H1 (cell line): ENCODE data around the gene DDX43.

Source experiments
- BACH1 ChIP-seq: IDR thresholded peaks from 2 replicates; pipeline ENCODE4 v1.6.1; 2012; ENCODE audit warnings: low read length, improper control_type of control experiment
- CREB1 ChIP-seq: IDR thresholded peaks from 2 replicates; pipeline ENCODE4 v1.6.1; 2012; ENCODE audit warnings: inconsistent platforms
- CTCF ChIP-seq, 3 experiments: IDR thresholded peaks; 1 replicate in 2 of 3; 2 replicates in 1 of 3; pipeline versions ENCODE4 v1.5.1 to v1.6.1; 2011; ENCODE audit warnings: low read length in 3 of 3, mild to moderate bottlenecking in 3 of 3, inconsistent platforms in 2 of 3, low read depth in 1 of 3, moderate library complexity in 1 of 3; ENCODE audit not compliant: insufficient read depth in 1 of 3; ENCODE audit errors: control extremely low read depth in 1 of 3
- EP300 ChIP-seq, 2 experiments: IDR thresholded peaks; 1 replicate in 1 of 2; 2 replicates in 1 of 2; pipeline ENCODE4 v1.6.1; 2011 to 2012; ENCODE audit warnings: low read depth in 2 of 2, low read length in 2 of 2, mild to moderate bottlenecking in 2 of 2, borderline replicate concordance in 1 of 2, inconsistent platforms in 1 of 2, moderate library complexity in 1 of 2
- EZH2 ChIP-seq: fragments of 200-600 bp; sonication (generic); IDR thresholded peaks from 2 replicates; pipeline ENCODE4 v1.7.1; 2012; ENCODE audit warnings: low read depth, mild to moderate bottlenecking, moderate library complexity, low read length, inconsistent platforms; ENCODE audit not compliant: severe bottlenecking
- FOSL1 ChIP-seq: IDR thresholded peaks from 2 replicates; pipeline ENCODE4 v1.6.1; 2011; ENCODE audit warnings: mild to moderate bottlenecking, low read depth, low read length, moderate library complexity; ENCODE audit not compliant: insufficient read depth
- GABPA ChIP-seq: IDR thresholded peaks from 2 replicates; pipeline ENCODE4 v1.6.1; 2011; ENCODE audit warnings: mild to moderate bottlenecking, low read length, moderate library complexity, borderline replicate concordance; ENCODE audit not compliant: insufficient read depth
- JUN ChIP-seq: IDR thresholded peaks from 2 replicates; pipeline ENCODE4 v1.6.1; 2011; ENCODE audit warnings: low read depth, mild to moderate bottlenecking, improper control_type of control experiment, low read length
- NRF1 ChIP-seq: IDR thresholded peaks from 2 replicates; pipeline ENCODE4 v1.6.1; 2011; ENCODE audit warnings: mild to moderate bottlenecking, low read depth, low read length, improper control_type of control experiment
- POLR2A ChIP-seq, 2 experiments: IDR thresholded peaks; 1 replicate in 1 of 2; 2 replicates in 1 of 2; pipeline ENCODE4 v1.6.1; 2011; ENCODE audit warnings: low read depth in 2 of 2, low read length in 2 of 2, mild to moderate bottlenecking in 2 of 2; ENCODE audit errors: control extremely low read depth in 1 of 2
- POLR2AphosphoS5 ChIP-seq: IDR thresholded peaks from 2 replicates; pipeline ENCODE4 v1.6.1; 2011; ENCODE audit warnings: low read depth, low read length
- RAD21 ChIP-seq, 2 experiments: IDR thresholded peaks in 1 of 2; conservative IDR thresholded peaks in 1 of 2; 2 replicates each; pipeline ENCODE4 v1.6.1; 2011; ENCODE audit warnings: low read depth in 2 of 2, low read length in 2 of 2, improper control_type of control experiment in 1 of 2, inconsistent platforms in 1 of 2, mild to moderate bottlenecking in 1 of 2, moderate library complexity in 1 of 2
- TAF1 ChIP-seq: IDR thresholded peaks from 2 replicates; pipeline ENCODE4 v1.6.1; 2011; ENCODE audit warnings: mild to moderate bottlenecking, low read depth, low read length
- ZNF274 ChIP-seq: IDR thresholded peaks from 2 replicates; pipeline ENCODE4 v1.7.0; 2012; ENCODE audit warnings: low read length, borderline replicate concordance; ENCODE audit errors: extremely low read depth

- TF ChIP-seq EP300 (IDR thresholded peaks at IDR 0.05; ENCODE audit: borderline replicate concordance in 1 of 2, low read depth in 2 of 2, low read length in 2 of 2) (no peak), CTCF (IDR thresholded peaks at IDR 0.05; ENCODE audit: control extremely low read depth in 1 of 3, insufficient read depth in 1 of 3, low read depth in 1 of 3, low read length in 3 of 3) (no peak), GABPA (no peak), JUN (no peak), CREB1 (no peak), TAF1 (no peak), POLR2A (IDR thresholded peaks at IDR 0.05; ENCODE audit: control extremely low read depth in 1 of 2, low read depth in 2 of 2, low read length in 2 of 2) (no peak), RAD21 (IDR thresholded peaks at IDR 0.05 in 1 of 2, conservative IDR thresholded peaks at IDR 0.05 in 1 of 2; ENCODE audit: low read depth in 2 of 2, low read length in 2 of 2) (no peak), EZH2 (no peak), ZNF274 (no peak), NRF1 (no peak), FOSL1 (no peak), BACH1 (no peak), POLR2AphosphoS5 (no peak)
Observed at GRCh38 chr6:73369563-73369962, 25.1 kb upstream of the DDX43 start, which contains the start of gene OOEP.
